GM18951 (cell line): Measurements from ENCODE around the gene CX3CL1.

Source experiments
- POLR2A ChIP-seq: IDR thresholded peaks from 4 replicates; pipeline ENCODE4 v1.6.1; 2011; ENCODE audit warnings: mild to moderate bottlenecking; ENCODE audit not compliant: insufficient read length, insufficient read depth; ENCODE audit errors: extremely low read depth
- in situ Hi-C: fragments of 300-500 bp; cut with MboI; formaldehyde crosslinking; loops from one replicate; pipeline ENCODE4 v1.12.0; 2022; ENCODE audit warnings: low sequenced_read_pairs, mixed read lengths, inconsistent platforms; ENCODE audit not compliant: unreplicated experiment

CX3CL1 gene

DNA sequence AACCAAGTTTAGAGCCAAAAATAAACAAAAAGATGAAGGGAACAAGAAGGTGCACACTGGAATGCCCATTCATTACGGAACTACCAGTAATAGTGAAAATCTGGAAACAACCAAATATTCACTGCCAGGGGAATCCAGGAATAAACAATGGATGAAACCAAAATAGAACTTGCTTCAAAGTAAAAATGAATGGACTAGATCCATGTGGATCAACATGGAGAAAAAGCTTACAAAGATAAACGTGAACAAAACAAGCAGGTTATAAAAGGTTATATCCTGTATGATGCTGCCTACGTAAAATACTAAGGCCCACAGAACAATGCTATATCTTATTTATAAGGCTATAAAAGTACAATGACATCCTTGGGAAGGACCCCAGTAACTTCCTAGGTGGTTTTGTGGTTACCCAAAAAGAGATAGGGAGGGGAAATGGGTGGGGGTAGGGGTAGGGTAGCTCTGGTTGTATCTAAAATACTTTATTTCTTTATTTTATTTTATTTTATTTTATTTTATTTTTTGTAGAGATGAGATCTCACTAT lies 26.6 kb upstream of the CX3CL1 start:
- in situ Hi-C loops, result no loop called here
- no peak for TF ChIP-seq POLR2A

DNA sequence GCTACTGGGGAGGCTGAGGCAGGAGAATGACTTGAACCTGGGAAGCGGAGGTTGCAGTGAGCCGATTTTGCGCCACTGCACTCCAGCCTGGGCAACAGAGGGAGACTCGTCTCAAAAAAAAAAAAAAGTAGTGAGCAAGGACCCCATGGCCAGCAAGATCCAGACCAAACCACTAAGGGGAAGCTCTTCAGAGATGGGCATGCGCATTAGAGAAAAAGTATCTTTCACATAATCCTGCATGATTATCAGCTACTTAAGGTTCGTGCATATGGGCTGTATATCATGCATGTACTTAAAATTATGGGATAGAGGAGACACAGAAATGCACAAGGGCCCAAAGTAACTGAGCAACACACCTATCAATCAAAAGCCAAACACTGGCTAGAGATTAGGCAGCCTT lies 24.4 kb upstream of the CX3CL1 start:
- TF ChIP-seq POLR2A, result no peak
- in situ Hi-C loops, result no loop called here

DNA sequence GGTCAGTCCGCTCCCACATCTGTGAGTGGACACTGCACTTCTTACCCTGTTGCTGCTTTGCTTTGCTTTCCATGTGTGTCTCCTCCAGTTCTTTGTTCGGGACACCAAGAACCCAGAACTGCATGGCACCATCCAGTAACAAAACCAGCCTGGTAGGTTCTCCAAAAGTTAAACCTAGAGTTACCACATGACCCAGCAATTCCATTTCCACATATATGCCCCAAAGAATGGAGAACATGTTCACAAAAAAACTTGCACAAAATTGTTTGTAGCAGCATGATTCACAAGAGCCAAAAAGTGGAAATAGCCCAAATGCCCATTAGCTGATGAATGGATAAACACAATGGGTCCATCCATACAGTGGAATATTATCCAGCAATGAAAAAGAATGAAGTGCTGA lies 24.0 kb upstream of the CX3CL1 start:
- no peak for TF ChIP-seq POLR2A
- in situ Hi-C loops, result no loop called here

DNA sequence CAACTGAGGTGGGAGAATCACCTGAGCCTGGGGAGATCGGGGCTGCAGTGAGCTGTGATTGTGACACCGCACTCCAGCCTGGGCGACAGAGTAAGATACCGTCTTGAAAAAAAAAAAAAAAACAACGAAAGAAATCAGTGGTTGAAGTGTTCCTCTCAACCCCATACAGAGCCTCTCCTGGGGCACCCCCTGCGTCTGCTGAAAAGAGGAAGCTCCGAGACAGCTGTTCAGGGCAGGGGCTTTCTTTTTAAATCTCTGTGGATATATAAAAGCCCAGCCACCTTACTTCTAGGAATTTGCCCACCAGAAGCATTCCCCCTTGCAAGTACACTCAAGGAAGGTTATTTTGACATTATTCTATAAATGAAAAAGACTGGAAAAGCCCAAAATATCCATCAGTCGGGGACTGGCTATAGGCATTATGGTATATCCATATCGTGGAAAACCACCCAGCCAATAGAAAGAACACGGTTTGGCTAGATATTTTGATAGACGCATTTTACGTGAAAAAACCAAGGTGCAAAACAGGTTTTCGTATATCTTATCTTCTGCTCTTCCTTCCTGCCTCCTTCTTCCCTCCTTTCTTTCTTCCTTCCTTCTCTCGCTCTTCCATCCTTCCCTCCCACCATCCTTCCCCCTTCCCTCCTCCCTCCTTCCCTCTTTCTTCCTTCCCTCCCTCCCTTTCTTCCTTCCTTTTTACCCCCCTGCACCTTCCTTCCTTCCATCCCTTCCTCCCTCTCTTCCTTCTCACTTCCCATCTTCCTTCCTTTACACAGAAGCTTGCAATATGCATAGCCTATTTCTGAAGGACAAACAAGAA lies 22.9 kb upstream of the CX3CL1 start:
- in situ Hi-C loops, result no loop called here
- TF ChIP-seq POLR2A, result no peak

DNA sequence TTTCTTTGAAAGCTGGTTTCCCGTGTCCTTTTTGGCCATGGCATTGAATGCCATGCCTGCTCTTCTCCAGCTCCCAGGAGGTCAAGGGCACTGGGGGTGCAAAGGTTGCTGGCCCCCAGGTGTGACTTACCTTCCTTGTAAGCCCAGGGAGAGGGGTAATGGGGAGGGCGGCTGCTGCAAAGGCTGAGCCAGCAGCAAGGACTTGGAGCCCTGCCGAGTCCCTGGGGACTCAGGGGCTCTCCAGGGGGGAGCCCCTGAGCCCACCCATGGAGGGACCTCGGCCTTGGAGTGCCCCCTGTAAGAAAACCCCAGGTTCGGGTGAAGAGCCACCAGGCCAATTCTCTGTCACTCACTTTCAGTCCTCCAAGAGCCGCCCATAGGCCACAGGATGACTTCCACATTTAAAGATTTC lies 19.6 kb upstream of the CX3CL1 start:
- TF ChIP-seq POLR2A, result no peak
- in situ Hi-C loops, result no loop called here

DNA sequence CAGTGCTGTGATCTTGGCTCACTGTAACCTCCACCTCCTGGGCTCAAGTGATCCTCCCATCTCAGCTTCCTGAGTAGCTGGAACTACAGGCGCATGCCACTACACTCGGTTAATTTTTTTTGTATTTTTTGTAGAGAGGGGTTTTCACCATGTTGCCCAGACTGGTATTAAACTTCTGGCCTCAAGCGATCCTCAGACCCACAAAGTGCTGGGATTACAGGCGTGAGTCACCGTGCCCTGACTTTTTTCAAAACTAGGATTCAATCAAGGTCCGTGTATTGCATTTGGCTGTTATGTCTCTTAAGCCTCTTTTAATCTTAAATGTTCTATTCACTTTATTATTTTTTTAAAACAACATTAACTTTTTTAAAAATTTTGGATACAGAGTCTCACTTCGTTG lies 18.0 kb upstream of the CX3CL1 start:
- in situ Hi-C loops, result no loop called here
- TF ChIP-seq POLR2A, result no peak

DNA sequence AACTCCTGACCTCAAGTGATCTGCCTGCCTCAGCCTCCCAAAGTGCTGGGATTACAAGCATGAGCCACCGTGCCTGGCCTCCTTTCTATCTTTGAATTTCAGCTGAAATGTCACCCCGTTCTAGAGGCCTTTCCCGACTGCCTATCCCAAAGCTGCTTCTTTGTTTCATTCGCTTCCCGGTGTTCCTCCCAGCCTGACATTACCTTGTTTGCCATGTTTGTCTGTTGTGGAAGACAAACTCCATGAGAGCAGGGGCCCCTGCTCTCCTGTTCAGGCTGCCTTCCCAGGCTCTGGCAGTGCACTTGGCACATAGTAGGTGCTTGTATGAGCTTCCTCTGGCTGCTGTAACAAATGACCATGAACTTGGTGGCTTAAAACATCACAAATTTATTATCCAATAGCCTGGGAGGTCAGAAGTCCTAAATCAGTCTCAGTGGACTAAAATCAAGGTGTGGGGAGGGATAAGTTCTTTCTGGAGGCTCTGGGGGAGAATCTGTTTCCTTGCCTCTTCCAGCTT lies 16.3 kb upstream of the CX3CL1 start:
- in situ Hi-C loops, result no loop called here
- TF ChIP-seq POLR2A, result no peak

DNA sequence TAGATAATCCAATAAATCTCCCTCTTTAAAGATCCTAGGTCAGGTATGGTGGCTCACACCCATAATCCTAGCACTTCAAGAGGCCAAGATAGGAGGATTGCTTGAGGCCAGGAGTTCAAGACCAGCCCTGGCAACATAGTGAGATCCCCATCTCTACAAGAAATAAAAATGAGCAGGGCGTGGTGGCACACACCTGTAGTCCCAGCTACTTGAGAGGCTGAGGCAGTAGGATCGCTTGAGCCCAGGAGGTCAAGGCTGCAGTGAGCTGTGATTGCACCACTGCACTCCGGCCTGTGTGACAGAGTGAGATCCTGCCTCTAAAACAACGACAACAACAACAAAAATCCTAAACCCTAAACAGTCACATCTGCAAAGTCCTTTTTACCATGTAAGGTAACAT lies 15.7 kb upstream of the CX3CL1 start:
- TF ChIP-seq POLR2A, result no peak
- in situ Hi-C loops, result no loop called here

DNA sequence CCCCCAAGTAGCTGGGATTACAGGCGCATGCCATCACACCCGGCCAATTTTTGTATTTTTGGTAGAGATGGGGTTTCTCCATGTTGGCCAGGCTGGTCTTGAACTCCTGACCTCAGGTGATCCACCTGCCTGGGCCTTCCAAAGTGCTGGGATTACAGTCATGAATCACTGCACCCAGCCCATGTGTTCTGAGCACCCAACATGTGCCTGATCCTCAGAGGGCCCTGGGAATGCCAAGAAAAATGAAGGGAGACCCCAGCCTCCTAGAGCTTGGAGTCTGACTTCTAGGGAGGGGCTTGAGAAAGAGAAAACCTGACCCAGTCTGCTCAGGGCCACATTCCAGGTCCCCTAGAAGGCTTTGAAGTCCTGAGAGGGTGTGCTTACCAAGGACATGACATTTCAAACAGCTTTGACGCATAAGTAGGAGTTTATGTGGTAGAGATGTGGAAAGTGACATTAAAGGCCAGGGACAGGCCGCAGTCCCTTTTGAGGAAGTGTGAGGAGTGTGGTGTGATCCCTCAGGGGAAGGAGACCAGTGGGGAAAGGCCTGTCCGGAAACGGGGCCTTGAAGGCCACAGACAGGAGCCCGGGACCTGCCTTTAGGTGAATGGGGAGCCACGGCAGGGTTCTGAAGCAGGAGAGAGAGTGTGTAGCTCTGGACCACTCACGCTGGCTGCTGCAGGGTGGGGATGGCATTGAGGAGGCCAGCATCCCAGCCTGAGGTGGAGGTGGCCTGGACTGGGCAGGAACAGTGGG lies 14.8 kb upstream of the CX3CL1 start:
- TF ChIP-seq POLR2A, result no peak
- in situ Hi-C loops, result no loop called here

DNA sequence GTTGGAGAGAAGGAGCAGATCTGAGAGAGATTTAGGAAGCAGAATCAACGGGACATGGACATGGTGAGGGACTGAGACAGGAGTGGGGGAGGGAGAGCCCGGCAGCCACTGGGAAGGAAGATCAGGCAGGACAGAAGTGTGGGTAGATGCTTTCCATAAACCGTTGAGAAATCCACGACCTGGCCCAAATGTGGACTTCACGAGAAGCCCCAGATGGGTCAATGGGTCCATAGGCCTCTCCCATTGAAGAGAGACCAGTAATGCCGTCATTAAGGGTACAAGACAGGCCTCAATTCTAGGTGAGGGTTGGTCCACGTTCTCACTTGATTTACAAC lies 14.2 kb upstream of the CX3CL1 start:
- no peak for TF ChIP-seq POLR2A
- in situ Hi-C loops, result no loop called here

DNA sequence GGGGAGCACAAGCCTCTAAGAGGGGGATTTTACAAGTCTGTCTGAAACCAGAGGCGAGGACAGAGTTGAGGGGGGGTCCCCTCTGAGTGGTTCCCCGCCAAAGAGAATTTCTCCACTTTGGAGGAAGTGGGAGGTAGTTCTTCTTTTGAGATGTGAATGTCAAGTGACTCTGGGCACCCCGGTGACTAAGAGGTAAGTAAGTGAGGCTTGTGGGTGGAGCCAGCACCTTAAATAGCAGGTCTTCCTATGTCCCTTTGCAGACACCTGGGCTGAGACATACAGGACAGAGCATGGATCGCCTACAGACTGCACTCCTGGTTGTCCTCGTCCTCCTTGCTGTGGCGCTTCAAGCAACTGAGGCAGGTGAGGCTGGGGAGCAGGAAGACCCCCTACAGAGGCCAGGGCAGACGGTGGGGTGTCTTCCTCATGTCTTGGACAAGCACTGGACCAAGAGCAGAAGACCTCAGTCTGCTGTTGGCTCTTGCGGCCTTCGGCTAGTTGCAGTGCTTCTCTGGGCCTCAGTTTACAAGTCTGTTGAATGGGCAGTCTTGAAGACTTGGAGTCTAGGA lies 13.7 kb upstream of the CX3CL1 start, which contains the start of gene CCL22:
CCL22 (plus strand) TSS at position 257 of the 569 bp plus-strand sequence; CDS start at position 291, 34 bp downstream.
- peak; percentile 53 for TF ChIP-seq POLR2A
- in situ Hi-C loops, result no loop called here

DNA sequence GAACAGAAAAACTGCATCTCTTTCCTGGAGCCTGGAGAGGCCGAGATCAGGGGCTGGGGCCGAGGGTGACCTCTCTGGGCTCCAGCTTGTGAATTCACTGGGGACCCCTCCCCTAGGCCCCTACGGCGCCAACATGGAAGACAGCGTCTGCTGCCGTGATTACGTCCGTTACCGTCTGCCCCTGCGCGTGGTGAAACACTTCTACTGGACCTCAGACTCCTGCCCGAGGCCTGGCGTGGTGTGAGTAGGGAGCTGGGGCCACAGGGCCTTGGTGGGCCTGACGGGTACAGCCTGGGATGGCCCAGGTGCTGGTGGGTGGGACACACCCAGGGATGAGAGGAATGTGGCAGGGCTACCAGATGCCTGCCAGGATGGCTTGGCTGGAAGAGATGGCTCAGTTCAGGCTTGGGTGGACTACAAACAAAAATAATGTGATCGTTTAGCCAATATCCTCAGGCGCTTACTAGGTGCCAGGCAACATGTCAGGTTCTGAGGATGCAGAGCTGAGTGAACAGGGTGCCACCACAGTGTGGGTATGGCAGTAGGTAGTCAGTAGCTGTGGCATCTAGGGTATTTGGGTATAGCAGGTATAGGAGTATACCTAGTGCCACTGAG lies 11.9 kb upstream of the CX3CL1 start:
- in situ Hi-C loops, result no loop called here
- TF ChIP-seq POLR2A, result no peak

DNA sequence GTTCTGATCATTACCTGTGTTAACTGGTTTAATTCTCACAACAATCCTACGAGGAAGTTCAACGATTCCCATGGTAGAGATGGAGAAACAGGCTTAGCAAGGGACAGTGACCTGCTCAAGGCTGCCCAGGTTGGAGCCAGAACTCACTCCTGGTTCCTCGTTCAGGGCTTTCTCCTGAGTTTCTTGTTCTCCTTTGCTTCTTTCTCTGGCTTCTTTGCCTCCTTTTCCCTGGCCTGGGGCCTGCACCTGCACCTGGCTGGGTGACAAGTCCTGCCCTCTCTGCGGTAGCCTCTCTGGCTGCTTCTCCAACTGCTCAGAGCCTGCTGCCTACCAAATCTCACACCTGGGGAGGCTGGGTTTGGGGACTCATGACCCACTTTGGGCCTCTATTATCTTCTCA lies 10.9 kb upstream of the CX3CL1 start:
- no peak for TF ChIP-seq POLR2A
- in situ Hi-C loops, result no loop called here
